Measurements from ENCODE around the gene NELL1. TPM values are rescaled to one million over a fixed set of nuclear protein-coding genes. Genes with fewer than 3 reads are reported as not detected.

Gene NELL1
- total and polyA plus RNA-seq, 5 donors from 2014 or later: not detected

- no peak for ATAC-seq (ENCODE audit: low read depth in 2 of 2)
- DNase-seq: no peak
- Mint-ChIP-seq H3K27me3 (peaks cover 23% of the 10 kb centered on the region), H3K36me3 (no peaks in the 10 kb centered on the region), H3K4me1 (no peaks in the 10 kb centered on the region), H3K4me3 (no peak overlapping the region), H3K27ac (no peak overlapping the region), H3K9me3 (no peaks in the 10 kb centered on the region)
- no peaks in the 10 kb centered on the region for H3K27me3 ChIP-seq (ENCODE audit: control insufficient read depth, insufficient read depth, low read length)
- no peaks in the 10 kb centered on the region for H3K9me3 ChIP-seq (ENCODE audit: control insufficient read depth in 2 of 2, low read length in 2 of 2)
- H3K36me3 ChIP-seq (ENCODE audit: control insufficient read depth, insufficient read depth, low read length): no peaks in the 10 kb centered on the region
- no peak overlapping the region for H3K27ac ChIP-seq (ENCODE audit: insufficient read depth, low read length, poor library complexity, severe bottlenecking)
- no peak overlapping the region for H3K4me3 ChIP-seq (ENCODE audit: low read depth, low read length)
- no peaks in the 10 kb centered on the region for H3K4me1 ChIP-seq (ENCODE audit: control insufficient read depth, insufficient read depth, low read length, poor library complexity, severe bottlenecking)
Measured at GRCh38 chr11:20631519-20632168, 37.7 kb upstream of the NELL1 start.

GRCh38 chr11:20632169-20632532 is 37.2 kb upstream of the NELL1 start:
- H3K36me3 Mint-ChIP-seq: no peaks in the 10 kb centered on the region
- ATAC-seq (ENCODE audit: low read depth in 2 of 2): no peak

GRCh38 chr11:20634044-20634443 is 35.3 kb upstream of the NELL1 start:
- Mint-ChIP-seq H3K36me3 (no peaks in the 10 kb centered on the region), H3K4me3 (no peak overlapping the region), H3K4me1 (no peaks in the 10 kb centered on the region), H3K27ac (no peak overlapping the region), H3K27me3 (peaks cover 18% of the 10 kb centered on the region), H3K9me3 (no peaks in the 10 kb centered on the region)
- Histone ChIP-seq H3K9me3 (ENCODE audit: control insufficient read depth in 2 of 2, low read length in 2 of 2) (no peaks in the 10 kb centered on the region), H3K4me3 (ENCODE audit: low read depth, low read length) (no peak overlapping the region), H3K4me1 (ENCODE audit: control insufficient read depth, insufficient read depth, low read length, poor library complexity, severe bottlenecking) (no peaks in the 10 kb centered on the region), H3K27me3 (ENCODE audit: control insufficient read depth, insufficient read depth, low read length) (no peaks in the 10 kb centered on the region), H3K36me3 (ENCODE audit: control insufficient read depth, insufficient read depth, low read length) (no peaks in the 10 kb centered on the region), H3K27ac (ENCODE audit: insufficient read depth, low read length, poor library complexity, severe bottlenecking) (no peak overlapping the region)
- ATAC-seq (ENCODE audit: low read depth in 2 of 2) (no peak), DNase-seq (no peak)

More at GRCh38 chr11:20632169-20632532, 37.2 kb upstream of the NELL1 start:
- no peak for DNase-seq
- Mint-ChIP-seq H3K4me1 (no peaks in the 10 kb centered on the region), H3K27me3 (peaks cover 23% of the 10 kb centered on the region), H3K9me3 (no peaks in the 10 kb centered on the region), H3K4me3 (no peak overlapping the region), H3K27ac (no peak overlapping the region)
- no peak overlapping the region for H3K27ac ChIP-seq (ENCODE audit: insufficient read depth, low read length, poor library complexity, severe bottlenecking)
- H3K4me1 ChIP-seq (ENCODE audit: control insufficient read depth, insufficient read depth, low read length, poor library complexity, severe bottlenecking): no peaks in the 10 kb centered on the region
- H3K36me3 ChIP-seq (ENCODE audit: control insufficient read depth, insufficient read depth, low read length): no peaks in the 10 kb centered on the region
- no peaks in the 10 kb centered on the region for H3K9me3 ChIP-seq (ENCODE audit: control insufficient read depth in 2 of 2, low read length in 2 of 2)
- no peaks in the 10 kb centered on the region for H3K27me3 ChIP-seq (ENCODE audit: control insufficient read depth, insufficient read depth, low read length)
- H3K4me3 ChIP-seq (ENCODE audit: low read depth, low read length): no peak overlapping the region

DNA sequence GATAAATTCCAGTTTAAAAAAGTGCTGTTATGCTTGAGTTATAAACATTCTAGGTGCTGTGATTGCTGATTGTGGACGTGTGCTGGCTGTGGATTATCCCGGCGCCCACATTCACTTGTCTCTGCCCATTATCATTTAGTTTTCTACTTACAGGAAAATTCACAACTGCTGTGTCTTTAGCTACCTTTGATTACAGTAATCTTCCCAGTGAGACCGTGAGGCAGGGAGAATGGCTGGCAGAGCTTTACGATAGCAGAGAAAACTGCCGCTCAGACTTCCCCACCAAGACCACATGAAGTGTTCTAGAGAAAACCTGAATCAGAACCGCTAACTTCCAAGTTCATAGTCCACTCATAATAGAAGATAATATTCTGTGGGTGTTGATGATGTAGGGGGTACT is 34.6 kb upstream of the NELL1 start:
- Histone ChIP-seq H3K36me3 (ENCODE audit: control insufficient read depth, insufficient read depth, low read length) (no peaks in the 10 kb centered on the region), H3K4me1 (ENCODE audit: control insufficient read depth, insufficient read depth, low read length, poor library complexity, severe bottlenecking) (no peaks in the 10 kb centered on the region), H3K9me3 (ENCODE audit: control insufficient read depth in 2 of 2, low read length in 2 of 2) (no peaks in the 10 kb centered on the region), H3K27ac (ENCODE audit: insufficient read depth, low read length, poor library complexity, severe bottlenecking) (no peak overlapping the region), H3K27me3 (ENCODE audit: control insufficient read depth, insufficient read depth, low read length) (no peaks in the 10 kb centered on the region), H3K4me3 (ENCODE audit: low read depth, low read length) (no peak overlapping the region)
- no peak overlapping the region for H3K4me3 Mint-ChIP-seq
- peaks cover 18% of the 10 kb centered on the region for H3K27me3 Mint-ChIP-seq
- ATAC-seq (ENCODE audit: low read depth in 2 of 2): no peak
- H3K4me1 Mint-ChIP-seq: no peaks in the 10 kb centered on the region
- H3K36me3 Mint-ChIP-seq: no peaks in the 10 kb centered on the region
- no peaks in the 10 kb centered on the region for H3K9me3 Mint-ChIP-seq
- H3K27ac Mint-ChIP-seq: no peak overlapping the region
- no peak for DNase-seq

- Mint-ChIP-seq H3K27ac (no peak overlapping the region), H3K27me3 (peaks cover 18% of the 10 kb centered on the region), H3K9me3 (no peaks in the 10 kb centered on the region), H3K4me1 (no peaks in the 10 kb centered on the region), H3K36me3 (no peaks in the 10 kb centered on the region), H3K4me3 (no peak overlapping the region)
- ATAC-seq (ENCODE audit: low read depth in 2 of 2) (no peak), DNase-seq (no peak)
- Histone ChIP-seq H3K27ac (ENCODE audit: insufficient read depth, low read length, poor library complexity, severe bottlenecking) (no peak overlapping the region), H3K4me3 (ENCODE audit: low read depth, low read length) (no peak overlapping the region), H3K27me3 (ENCODE audit: control insufficient read depth, insufficient read depth, low read length) (no peaks in the 10 kb centered on the region), H3K4me1 (ENCODE audit: control insufficient read depth, insufficient read depth, low read length, poor library complexity, severe bottlenecking) (no peaks in the 10 kb centered on the region), H3K36me3 (ENCODE audit: control insufficient read depth, insufficient read depth, low read length) (no peaks in the 10 kb centered on the region), H3K9me3 (ENCODE audit: control insufficient read depth in 2 of 2, low read length in 2 of 2) (no peaks in the 10 kb centered on the region)
Measured at GRCh38 chr11:20638074-20638473, 31.3 kb upstream of the NELL1 start.

- Histone ChIP-seq H3K27me3 (ENCODE audit: control insufficient read depth, insufficient read depth, low read length) (no peaks in the 10 kb centered on the region), H3K4me1 (ENCODE audit: control insufficient read depth, insufficient read depth, low read length, poor library complexity, severe bottlenecking) (no peaks in the 10 kb centered on the region), H3K36me3 (ENCODE audit: control insufficient read depth, insufficient read depth, low read length) (no peaks in the 10 kb centered on the region), H3K9me3 (ENCODE audit: control insufficient read depth in 2 of 2, low read length in 2 of 2) (no peaks in the 10 kb centered on the region), H3K4me3 (ENCODE audit: low read depth, low read length) (no peak overlapping the region), H3K27ac (ENCODE audit: insufficient read depth, low read length, poor library complexity, severe bottlenecking) (no peak overlapping the region)
- peaks cover 0 to 1% (median 0%) of the 10 kb centered on the region in 7 donors for H3K9me3 Mint-ChIP-seq
- H3K4me3 Mint-ChIP-seq: no peak overlapping the region
- H3K36me3 Mint-ChIP-seq: no peaks in the 10 kb centered on the region
- ATAC-seq (ENCODE audit: low read depth in 2 of 2) (no peak), DNase-seq (no peak)
- H3K27me3 Mint-ChIP-seq: peaks cover 17% of the 10 kb centered on the region
- H3K27ac Mint-ChIP-seq: no peak overlapping the region
- no peaks in the 10 kb centered on the region for H3K4me1 Mint-ChIP-seq
Measured at GRCh38 chr11:20639688-20640087, 29.7 kb upstream of the NELL1 start.

DNA sequence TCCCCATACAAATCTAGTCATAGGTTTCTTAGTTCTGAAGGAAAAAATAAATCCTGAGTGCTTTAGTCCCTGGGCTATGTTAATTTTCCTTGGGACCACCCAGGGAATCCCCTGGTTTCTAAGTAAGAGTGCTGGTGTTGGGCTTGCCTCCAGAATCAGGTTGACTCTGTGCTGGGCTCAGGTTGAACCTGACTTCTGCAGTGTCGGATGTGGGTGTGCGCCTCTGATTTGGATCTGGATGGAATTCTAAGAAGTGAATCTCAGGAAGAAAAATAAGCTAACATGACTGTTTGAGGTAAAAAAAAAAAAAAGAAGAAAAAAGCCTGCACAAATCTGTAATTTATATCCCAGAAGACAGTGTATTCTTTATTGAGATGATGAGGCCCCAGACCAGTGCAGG is 29.0 kb upstream of the NELL1 start:
- Mint-ChIP-seq H3K9me3 (peaks cover 0 to 1% (median 0%) of the 10 kb centered on the region in 7 donors), H3K4me3 (no peak overlapping the region), H3K4me1 (no peaks in the 10 kb centered on the region), H3K36me3 (no peaks in the 10 kb centered on the region), H3K27me3 (peaks cover 12% of the 10 kb centered on the region), H3K27ac (no peak overlapping the region)
- no peak for DNase-seq
- no peaks in the 10 kb centered on the region for H3K36me3 ChIP-seq (ENCODE audit: control insufficient read depth, insufficient read depth, low read length)
- no peaks in the 10 kb centered on the region for H3K9me3 ChIP-seq (ENCODE audit: control insufficient read depth in 2 of 2, low read length in 2 of 2)
- H3K4me1 ChIP-seq (ENCODE audit: control insufficient read depth, insufficient read depth, low read length, poor library complexity, severe bottlenecking): no peaks in the 10 kb centered on the region
- no peak overlapping the region for H3K27ac ChIP-seq (ENCODE audit: insufficient read depth, low read length, poor library complexity, severe bottlenecking)
- ATAC-seq (ENCODE audit: low read depth in 2 of 2): no peak
- H3K4me3 ChIP-seq (ENCODE audit: low read depth, low read length): no peak overlapping the region
- no peaks in the 10 kb centered on the region for H3K27me3 ChIP-seq (ENCODE audit: control insufficient read depth, insufficient read depth, low read length)

DNA sequence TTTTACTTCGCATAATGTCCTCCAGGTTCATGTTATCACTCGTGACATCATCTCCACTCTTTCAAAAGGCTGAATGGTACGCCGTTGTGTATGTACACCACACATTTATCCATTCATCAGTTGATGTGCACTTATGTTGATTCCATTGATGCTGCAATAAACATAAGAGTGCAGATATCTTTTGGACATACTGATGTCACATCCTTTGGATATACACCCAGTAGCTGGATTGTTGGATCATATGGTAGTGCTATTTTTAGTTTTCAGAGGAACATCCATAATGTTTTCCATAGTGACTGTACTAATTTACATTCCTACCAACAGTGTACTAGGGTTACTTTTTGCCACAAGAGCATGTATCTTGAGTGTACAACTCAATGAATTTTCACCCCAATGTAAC is 25.0 kb upstream of the NELL1 start:
- Mint-ChIP-seq H3K4me3 (no peak overlapping the region), H3K27me3 (peaks cover 4% of the 10 kb centered on the region), H3K4me1 (no peaks in the 10 kb centered on the region), H3K27ac (no peak overlapping the region), H3K36me3 (no peaks in the 10 kb centered on the region), H3K9me3 (peaks cover 0 to 1% (median 0%) of the 10 kb centered on the region in 7 donors)
- Histone ChIP-seq H3K27ac (ENCODE audit: insufficient read depth, low read length, poor library complexity, severe bottlenecking) (no peak overlapping the region), H3K9me3 (ENCODE audit: control insufficient read depth in 2 of 2, low read length in 2 of 2) (no peaks in the 10 kb centered on the region), H3K27me3 (ENCODE audit: control insufficient read depth, insufficient read depth, low read length) (no peaks in the 10 kb centered on the region), H3K36me3 (ENCODE audit: control insufficient read depth, insufficient read depth, low read length) (no peaks in the 10 kb centered on the region), H3K4me3 (ENCODE audit: low read depth, low read length) (no peak overlapping the region), H3K4me1 (ENCODE audit: control insufficient read depth, insufficient read depth, low read length, poor library complexity, severe bottlenecking) (no peaks in the 10 kb centered on the region)
- ATAC-seq (ENCODE audit: low read depth in 2 of 2) (no peak), DNase-seq (no peak)
